ENCODE data around the gene MAGI1. TPM values are rescaled to one million over a fixed set of nuclear protein-coding genes. Genes with fewer than 3 reads are reported as not detected.

MAGI1 gene
- total RNA-seq, 1 donor from 2014 or later: 45.8 TPM

GRCh38 chr3:65540666-65541065 is 498.1 kb downstream of the MAGI1 start:
- H3K9me3 ChIP-seq: no peaks in the 10 kb centered on the region
- H3K4me3 ChIP-seq: no peak overlapping the region
- no peak overlapping the region for H3K27ac ChIP-seq
- H3K4me1 ChIP-seq: no peaks in the 10 kb centered on the region
- DNase-seq (no peak), ATAC-seq (no peak)
- TF ChIP-seq, protein P1, sequence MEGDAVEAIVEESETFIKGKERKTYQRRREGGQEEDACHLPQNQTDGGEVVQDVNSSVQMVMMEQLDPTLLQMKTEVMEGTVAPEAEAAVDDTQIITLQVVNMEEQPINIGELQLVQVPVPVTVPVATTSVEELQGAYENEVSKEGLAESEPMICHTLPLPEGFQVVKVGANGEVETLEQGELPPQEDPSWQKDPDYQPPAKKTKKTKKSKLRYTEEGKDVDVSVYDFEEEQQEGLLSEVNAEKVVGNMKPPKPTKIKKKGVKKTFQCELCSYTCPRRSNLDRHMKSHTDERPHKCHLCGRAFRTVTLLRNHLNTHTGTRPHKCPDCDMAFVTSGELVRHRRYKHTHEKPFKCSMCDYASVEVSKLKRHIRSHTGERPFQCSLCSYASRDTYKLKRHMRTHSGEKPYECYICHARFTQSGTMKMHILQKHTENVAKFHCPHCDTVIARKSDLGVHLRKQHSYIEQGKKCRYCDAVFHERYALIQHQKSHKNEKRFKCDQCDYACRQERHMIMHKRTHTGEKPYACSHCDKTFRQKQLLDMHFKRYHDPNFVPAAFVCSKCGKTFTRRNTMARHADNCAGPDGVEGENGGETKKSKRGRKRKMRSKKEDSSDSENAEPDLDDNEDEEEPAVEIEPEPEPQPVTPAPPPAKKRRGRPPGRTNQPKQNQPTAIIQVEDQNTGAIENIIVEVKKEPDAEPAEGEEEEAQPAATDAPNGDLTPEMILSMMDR (IDR thresholded peaks at IDR 0.05): no peak
- H3K36me3 ChIP-seq: no peaks in the 10 kb centered on the region
- no peaks in the 10 kb centered on the region for H3K27me3 ChIP-seq
- intact Hi-C loops (cut with DNase I): no loop called here

- H3K4me3 ChIP-seq: no peak overlapping the region
- TF ChIP-seq, protein P1 (IDR thresholded peaks at IDR 0.05): no peak
- no peaks in the 10 kb centered on the region for H3K36me3 ChIP-seq
- H3K27ac ChIP-seq: no peak overlapping the region
- intact Hi-C loops (cut with DNase I): no loop called here
- H3K9me3 ChIP-seq: no peaks in the 10 kb centered on the region
- no peaks in the 10 kb centered on the region for H3K27me3 ChIP-seq
- no peak for ATAC-seq
- H3K4me1 ChIP-seq: peaks cover 3% of the 10 kb centered on the region
- DNase-seq: no peak
Observed at GRCh38 chr3:65539616-65540015, 499.1 kb downstream of the MAGI1 start.

GRCh38 chr3:65538101-65538500 is 500.6 kb downstream of the MAGI1 start:
- Histone ChIP-seq H3K27me3 (no peaks in the 10 kb centered on the region), H3K27ac (no peak overlapping the region), H3K4me1 (peaks cover 4% of the 10 kb centered on the region), H3K36me3 (no peaks in the 10 kb centered on the region), H3K4me3 (no peak overlapping the region), H3K9me3 (no peaks in the 10 kb centered on the region)
- TF ChIP-seq, protein P1 (IDR thresholded peaks at IDR 0.05): no peak
- intact Hi-C loops (cut with DNase I): no loop called here
- ATAC-seq (no peak), DNase-seq (no peak)

DNA sequence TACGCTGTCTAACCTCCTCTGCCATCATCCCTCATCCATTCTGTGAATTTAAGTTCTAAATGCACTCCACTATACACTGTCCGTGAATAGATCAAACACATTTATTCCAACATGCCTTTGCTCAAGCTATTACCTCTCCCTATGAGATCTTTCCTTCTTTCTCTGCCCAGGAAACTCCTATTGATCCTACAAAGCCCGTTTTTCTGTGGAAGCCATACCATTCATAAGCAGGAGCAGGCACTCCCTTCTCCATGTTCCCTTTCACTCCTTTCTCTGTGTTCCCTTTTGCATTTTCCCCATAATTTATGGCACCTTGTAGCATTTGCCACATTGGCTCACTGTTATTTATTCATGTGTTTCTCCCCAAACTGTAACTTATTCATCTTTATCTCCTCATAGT is 501.6 kb downstream of the MAGI1 start:
- TF ChIP-seq, protein P1 (IDR thresholded peaks at IDR 0.05): no peak
- DNase-seq (no peak), ATAC-seq (no peak)
- H3K27me3 ChIP-seq: no peaks in the 10 kb centered on the region
- intact Hi-C loops (cut with DNase I): no loop called here
- H3K9me3 ChIP-seq: no peaks in the 10 kb centered on the region
- no peaks in the 10 kb centered on the region for H3K36me3 ChIP-seq
- peaks cover 4% of the 10 kb centered on the region for H3K4me1 ChIP-seq
- no peak overlapping the region for H3K27ac ChIP-seq
- H3K4me3 ChIP-seq: no peak overlapping the region

DNA sequence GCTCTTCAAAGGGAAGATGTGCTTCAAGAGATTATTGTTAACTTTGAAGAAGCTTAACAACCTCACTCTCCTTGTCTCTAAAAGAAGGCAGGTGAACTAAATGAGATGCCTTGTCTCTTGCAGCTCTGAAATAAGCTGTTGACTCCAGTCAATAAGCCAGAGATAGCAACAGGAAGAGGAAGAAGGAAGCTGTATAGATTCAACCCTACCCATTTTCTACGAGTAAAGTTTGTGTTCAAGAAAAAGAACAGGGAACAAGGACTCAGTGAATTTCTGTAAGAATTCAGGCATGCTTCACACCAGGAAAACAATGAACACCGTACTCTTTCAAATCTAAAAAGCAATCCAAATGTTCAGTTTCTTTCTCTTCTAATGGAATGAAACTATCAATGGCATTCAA is 503.5 kb downstream of the MAGI1 start:
- Histone ChIP-seq H3K9me3 (no peaks in the 10 kb centered on the region), H3K4me1 (peaks cover 4% of the 10 kb centered on the region), H3K36me3 (no peaks in the 10 kb centered on the region), H3K4me3 (no peak overlapping the region), H3K27me3 (no peaks in the 10 kb centered on the region), H3K27ac (no peak overlapping the region)
- intact Hi-C loops (cut with DNase I): no loop called here
- TF ChIP-seq, protein P1 (IDR thresholded peaks at IDR 0.05): no peak
- no peak for DNase-seq
- ATAC-seq: no peak

DNA sequence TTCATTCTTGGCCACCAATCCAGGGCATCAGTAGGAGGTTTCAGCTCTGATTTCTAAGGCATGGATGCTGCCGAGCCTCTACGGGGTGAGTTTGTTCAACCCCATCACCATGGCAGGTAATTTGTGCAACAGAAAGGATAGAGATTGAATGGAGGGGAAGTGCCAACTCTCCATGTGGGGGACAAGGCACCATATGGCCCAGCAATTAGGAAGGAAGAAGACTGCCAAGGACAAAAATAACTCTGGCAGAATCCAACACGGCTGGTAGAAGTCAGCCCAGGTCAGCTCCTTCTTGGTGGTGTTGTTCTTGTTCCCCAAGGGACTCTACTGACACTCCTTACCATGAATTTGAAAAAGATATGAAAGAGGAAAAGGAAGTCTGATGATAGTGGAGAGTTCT is 503.9 kb downstream of the MAGI1 start:
- H3K36me3 ChIP-seq: no peaks in the 10 kb centered on the region
- no peaks in the 10 kb centered on the region for H3K9me3 ChIP-seq
- peaks cover 4% of the 10 kb centered on the region for H3K4me1 ChIP-seq
- no peak overlapping the region for H3K27ac ChIP-seq
- intact Hi-C loops (cut with DNase I): no loop called here
- H3K27me3 ChIP-seq: no peaks in the 10 kb centered on the region
- H3K4me3 ChIP-seq: no peak overlapping the region
- TF ChIP-seq, protein P1 (IDR thresholded peaks at IDR 0.05): no peak
- DNase-seq (no peak), ATAC-seq (no peak)
